NCI-H82 treated with DMSO at 0.1 percent for 48 hours (cell line): Measurements from ENCODE around the gene ATP11A.
"Not testable (repeated sequence)": the region's sequence is repeated elsewhere in the genome, so short reads cannot be mapped to it uniquely, and the experiment has no call there.

Experiments used
- DNase-seq: peaks from one replicate; lab custom pipeline; 2025; ENCODE audit not compliant: unreplicated experiment; lab: John Stamatoyannopoulos, UW

The ATP11A gene

DNA sequence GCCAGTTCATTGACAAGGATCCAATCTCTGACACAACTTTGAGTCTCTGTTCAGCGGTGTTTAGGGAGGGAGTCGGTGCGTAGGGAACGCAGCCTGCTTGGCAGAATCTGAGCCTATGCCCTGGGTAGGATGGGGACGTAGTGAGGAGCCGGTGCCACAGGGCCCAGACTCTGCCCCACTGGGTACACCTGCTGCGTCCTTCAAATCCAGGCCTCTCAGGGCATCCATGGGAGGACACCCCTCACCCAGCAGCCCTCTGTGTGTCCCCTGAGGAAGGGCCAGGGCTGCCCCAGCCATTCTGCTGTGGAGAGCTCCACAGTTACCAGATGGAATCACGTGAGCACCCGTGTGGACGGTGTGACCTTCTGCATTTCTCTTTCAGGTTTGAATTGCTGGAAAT lies 146.0 kb downstream of the ATP11A start:
- DNase-seq, result no peak

- DNase-seq, result no peak
These were observed 147.1 kb downstream of the ATP11A start for GRCh38 chr13:112836940-112837339.

- no peak for DNase-seq
These were observed 147.7 kb downstream of the ATP11A start for GRCh38 chr13:112837371-112838037.

DNA sequence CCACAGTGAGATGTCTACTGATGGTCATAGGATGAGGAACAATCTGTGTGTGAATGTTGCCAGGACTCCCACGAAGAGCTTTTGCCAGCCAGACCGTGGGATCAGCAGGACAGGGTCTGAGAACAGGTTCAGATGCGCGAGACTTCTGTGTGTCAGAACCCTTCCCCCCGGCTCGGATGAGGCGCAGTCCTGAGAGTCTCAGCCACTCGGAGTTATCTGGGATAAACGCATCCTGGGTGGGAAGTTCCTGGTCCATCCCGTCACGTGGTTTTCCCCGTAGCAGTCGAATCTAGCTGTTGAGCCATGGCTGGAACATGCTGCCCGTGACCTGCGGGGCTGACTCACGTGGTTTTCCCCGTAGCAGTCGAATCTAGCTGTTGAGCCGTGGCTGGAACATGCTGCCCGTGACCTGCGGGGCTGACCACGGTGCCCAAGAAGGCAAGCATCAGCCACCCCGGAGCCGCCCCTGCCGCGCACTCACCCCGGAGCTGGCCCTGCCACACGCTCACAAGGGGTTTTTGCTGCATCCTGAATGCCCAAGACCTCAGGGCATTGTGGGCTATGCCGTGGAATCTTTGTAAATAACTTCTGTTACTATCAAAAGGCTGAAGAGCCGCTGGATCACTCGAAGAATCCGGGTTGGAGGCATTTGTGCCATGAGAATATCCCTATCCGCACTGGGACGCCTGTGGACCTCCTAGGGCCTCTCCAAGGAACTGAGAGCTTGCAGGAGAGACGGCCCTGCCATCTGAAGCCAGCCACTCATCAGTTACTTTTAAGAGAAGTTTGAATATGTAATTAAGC lies 148.4 kb downstream of the ATP11A start:
- no peak for DNase-seq

DNA sequence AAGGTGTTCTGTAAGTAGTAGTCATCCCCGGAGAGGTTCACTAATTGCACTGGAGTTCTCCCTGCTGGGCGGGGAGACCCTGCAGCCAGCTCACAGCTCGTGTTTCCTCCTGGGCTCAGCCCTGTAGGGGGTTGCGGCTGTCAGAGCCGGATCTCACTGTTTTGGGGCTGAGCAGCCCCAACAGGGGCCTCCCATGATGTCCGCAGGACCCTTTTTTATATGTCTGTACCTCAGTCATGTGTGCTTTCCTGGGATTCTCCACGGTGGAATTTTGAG lies 148.9 kb downstream of the ATP11A start:
- no peak for DNase-seq

- no peak for DNase-seq
These were observed 149.7 kb downstream of the ATP11A start for GRCh38 chr13:112839356-112840105.

DNA sequence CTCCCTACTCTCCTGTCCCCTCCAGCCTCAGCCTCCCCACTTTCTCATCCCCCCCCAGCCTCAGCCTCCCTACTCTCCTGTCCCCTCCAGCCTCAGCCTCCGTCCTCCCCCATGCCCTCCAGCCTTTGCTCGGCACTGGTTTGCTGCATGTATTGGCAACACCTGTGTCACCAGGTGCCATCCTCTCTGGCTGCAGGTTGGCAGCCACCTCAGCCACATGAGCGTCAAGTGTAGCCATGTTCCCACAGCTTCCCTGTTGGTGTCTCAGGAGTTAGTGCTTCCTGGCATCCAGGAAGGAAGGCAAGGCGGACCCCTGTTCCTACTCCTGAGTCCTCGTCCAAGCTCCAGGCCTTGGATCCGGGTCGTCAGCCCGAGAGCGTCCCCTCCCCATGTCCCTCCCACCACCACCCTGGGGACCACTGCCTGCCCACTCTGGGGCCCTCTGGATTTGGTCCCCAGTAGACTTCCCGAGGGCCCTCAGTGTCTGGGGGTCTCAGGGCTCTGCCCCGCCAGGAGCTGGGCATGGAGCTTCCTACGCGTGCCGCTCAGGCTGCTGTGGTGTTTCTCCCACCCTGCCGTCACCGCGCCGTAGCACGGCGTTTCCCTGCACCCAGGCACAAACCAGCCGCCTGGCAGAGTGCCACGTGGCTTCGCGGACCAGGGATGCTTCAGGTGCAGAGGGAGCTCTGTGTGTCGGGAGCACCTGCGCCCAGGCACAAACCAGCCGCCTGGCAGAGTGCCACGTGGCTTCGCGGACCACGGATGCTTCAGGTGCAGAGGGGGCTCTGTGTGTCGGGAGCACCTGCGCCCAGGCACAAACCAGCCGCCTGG lies 150.8 kb downstream of the ATP11A start:
- DNase-seq, result no peak

DNA sequence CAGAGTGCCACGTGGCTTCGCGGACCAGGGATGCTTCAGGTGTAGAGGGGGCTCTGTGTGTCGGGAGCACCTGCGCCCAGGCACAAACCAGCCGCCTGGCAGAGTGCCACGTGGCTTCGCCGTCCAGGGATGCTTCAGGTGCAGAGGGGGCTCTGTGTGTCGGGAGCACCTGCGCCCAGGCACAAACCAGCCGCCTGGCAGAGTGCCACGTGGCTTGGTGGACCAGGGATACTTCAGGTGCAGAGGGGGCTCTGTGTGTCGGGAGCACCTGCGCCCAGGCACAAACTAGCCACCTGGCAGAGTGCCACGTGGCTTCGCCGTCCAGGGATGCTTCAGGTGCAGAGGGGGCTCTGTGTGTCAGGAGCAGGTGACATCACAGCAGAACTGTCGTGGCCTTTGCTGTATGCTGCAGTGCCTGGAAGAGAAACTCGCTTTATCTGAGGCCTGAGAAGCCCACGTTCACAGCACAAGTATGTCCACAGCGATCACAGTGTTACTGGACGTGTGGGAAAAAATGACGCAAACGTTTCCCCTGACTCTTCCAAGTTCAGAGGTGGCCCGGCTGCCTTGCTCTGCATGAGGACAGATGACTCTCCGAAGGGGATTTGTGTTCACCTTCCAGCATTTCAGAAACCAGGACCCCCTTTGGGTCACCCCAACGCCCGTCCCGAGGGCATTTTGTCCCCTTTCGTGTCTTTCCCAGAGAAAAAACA lies 151.6 kb downstream of the ATP11A start:
- DNase-seq, result not testable (repeated sequence)

DNA sequence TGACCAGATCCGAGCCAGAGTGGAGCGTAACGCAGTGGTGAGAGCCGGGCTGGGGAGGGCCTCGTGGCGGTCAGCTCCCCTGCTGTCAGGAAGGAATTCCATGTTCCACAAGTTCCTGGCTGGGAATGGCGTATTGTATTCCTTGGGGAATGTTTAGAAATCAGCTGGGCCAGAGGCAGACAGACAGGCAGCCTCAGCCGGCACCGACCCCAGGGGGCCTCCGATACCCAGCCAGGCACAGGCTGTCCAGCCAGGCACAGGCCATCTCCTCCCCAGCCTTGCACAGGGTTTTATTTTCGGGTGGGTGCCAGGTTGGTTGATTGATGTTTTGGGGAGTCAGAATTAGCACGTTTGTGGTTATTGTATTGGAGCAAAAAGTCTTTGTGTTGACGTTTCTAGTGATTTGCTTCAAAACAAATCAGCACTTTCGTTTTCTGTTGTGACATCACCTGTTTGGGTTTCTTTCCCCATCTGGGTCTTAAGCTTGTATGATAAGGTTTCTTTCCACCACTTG lies 152.6 kb downstream of the ATP11A start:
- DNase-seq, result no peak

- no peak for DNase-seq
These were observed 153.1 kb downstream of the ATP11A start for GRCh38 chr13:112842931-112843391.

DNA sequence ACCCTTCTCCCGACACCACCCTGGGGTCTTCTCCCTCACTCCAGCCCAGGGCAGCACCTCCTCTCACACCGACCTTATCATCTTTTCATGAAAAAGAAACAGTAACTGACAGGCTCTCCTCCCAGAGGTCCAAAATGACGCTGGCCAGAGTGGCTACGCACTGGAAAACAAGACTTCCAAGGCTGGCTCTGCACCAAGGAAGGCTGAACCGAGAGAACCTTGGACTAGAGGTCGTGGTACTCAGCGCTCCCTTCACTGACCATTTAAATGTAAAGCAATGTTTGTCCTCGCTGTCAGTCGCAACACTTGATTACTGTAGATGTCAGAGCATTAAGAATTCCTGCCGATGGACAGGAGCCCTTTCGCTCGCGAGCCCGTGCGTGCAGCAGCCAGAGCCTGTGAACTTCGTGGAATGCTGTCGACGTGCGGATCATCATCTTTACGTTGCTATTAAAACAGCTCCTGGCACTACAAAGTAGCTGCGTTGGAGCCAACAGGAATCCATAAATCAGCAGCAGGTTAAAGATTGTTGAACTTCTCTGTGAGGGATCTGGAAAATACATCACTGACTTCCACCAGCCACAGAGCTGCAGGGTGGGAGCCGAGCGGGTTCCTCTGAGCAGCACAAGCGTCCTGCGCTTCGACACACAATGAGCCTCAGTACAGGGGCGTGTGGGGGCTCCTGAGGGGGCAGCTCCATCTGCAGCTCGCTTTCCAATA lies 153.7 kb downstream of the ATP11A start:
- DNase-seq, result no peak

GRCh38 chr13:112844411-112844810 lies 154.6 kb downstream of the ATP11A start:
- no peak for DNase-seq

DNA sequence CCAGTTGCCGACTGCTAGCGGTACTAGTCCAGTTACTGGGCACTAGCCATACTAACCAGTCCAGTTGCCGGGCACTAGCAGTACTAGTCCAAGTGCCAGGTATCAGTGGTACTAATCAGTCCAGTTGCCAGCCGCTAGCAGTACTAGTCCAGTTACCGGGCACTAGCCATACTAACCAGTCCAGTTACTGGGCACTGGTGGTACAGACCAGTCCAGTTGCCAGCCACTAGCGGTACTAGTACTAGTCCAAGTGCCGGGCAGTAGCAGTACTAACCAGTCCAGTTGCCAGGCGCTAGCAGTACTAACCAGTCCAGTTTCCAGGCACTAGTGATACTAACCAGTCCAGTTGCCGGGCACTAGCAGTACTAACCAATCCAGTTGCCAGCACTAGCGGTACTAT lies 155.0 kb downstream of the ATP11A start:
- no peak for DNase-seq

GRCh38 chr13:112845511-112846144 lies 155.8 kb downstream of the ATP11A start:
- no peak for DNase-seq

DNA sequence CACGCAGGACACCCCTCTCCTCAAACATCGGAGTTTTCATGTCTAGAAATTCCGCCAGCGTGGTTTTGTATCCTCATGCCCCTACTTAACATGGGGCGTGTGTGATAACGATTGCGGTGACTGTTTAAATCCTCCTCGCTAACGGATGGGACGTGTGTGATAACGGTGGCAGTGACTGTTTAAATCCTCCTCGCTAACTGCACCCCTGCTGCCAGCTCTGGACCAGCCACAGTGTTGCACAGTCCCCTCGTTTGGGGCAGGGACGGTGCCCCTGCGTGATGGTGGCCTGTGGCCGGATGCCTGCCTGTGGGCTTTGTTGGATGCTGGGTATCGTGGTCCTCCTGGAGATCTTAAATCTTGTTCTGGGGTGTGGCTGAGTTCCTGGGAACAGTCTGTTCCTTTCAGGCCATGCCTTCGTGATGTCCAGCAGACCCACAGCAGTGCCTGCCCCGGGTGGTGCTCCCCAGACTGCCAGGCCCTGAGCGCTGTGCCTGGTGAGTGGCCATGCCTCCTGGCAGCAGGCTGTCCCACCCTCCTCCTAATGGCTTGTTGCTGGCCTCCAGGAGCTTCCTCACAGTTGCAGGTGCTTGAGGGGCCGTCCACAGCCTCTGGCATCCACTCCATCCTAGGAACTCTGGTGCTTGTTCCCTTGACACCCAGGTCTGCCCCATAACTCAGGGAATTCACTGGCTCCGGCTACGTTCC lies 156.7 kb downstream of the ATP11A start:
- no peak for DNase-seq

DNA sequence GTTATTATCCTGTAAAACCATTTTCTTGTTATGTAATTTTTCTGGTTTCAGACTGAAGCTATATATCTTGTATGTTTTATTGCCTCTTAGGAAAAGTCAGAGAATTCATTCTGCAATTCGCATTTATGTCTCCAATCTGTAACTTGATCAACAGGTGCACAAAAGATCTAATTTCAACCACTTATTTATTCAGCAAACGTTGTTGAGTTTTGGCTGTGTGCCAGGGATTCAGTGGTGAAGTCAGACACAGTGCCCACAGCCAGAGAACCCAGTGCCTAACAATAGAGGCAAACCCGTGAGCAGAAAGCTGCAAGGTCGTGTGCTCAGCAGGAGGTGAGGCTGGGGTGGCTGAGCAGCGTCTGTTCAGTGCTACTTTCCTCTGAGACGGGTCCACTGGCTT lies 159.7 kb downstream of the ATP11A start:
- DNase-seq, result no peak

- DNase-seq, result no peak
These were observed 160.4 kb downstream of the ATP11A start for GRCh38 chr13:112850273-112850672.
